ENCODE measurements around the gene CLN6.

DNA sequence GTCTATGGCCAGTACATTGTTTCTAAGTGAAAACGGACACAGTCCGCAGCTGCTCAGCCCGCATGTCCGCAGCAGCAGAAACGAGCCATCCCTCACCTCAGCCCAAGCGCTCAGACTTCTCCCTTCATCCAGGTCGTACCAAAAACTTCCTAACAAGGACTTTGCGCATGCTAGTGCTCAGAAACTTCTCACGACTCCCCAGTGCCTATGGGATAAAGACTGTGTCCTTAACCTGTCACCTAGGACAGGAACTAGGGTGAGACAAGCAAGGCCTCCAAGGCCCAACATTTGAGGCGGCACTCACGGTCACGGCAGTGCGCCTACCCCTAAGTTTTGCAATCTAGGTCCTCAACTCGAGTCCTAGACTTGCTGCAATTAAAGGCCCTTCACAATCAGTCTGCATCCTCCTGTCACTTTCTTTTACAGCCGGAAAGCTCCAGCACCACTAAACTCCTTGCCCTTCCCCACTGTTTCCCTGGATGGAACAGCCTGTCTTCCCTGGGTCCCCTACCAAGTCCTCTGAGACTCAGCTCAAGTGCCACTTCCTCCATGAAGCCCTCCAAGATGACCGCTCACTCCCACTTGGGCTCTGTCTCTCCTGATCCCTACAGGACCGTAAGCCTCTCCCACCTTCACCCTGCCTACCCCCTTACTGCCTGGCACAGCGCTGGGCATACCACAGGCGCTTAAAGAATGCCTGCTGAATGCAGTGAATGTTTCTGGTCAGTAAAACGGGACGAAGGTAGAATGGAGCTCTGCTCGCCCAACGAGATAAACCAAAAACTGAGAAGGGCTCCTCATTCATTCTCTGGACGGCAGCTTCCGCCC, 1.2 kb downstream of the CLN6 start:
- TF ChIP-seq, protein P1, sequence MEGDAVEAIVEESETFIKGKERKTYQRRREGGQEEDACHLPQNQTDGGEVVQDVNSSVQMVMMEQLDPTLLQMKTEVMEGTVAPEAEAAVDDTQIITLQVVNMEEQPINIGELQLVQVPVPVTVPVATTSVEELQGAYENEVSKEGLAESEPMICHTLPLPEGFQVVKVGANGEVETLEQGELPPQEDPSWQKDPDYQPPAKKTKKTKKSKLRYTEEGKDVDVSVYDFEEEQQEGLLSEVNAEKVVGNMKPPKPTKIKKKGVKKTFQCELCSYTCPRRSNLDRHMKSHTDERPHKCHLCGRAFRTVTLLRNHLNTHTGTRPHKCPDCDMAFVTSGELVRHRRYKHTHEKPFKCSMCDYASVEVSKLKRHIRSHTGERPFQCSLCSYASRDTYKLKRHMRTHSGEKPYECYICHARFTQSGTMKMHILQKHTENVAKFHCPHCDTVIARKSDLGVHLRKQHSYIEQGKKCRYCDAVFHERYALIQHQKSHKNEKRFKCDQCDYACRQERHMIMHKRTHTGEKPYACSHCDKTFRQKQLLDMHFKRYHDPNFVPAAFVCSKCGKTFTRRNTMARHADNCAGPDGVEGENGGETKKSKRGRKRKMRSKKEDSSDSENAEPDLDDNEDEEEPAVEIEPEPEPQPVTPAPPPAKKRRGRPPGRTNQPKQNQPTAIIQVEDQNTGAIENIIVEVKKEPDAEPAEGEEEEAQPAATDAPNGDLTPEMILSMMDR (conservative IDR thresholded peaks at IDR 0.05; ENCODE audit: low read depth, low read length), result no peak
- no peak for TF ChIP-seq POLR2A (IDR thresholded peaks at IDR 0.05; ENCODE audit: low read depth, low read length)
- TF ChIP-seq, protein P2, sequence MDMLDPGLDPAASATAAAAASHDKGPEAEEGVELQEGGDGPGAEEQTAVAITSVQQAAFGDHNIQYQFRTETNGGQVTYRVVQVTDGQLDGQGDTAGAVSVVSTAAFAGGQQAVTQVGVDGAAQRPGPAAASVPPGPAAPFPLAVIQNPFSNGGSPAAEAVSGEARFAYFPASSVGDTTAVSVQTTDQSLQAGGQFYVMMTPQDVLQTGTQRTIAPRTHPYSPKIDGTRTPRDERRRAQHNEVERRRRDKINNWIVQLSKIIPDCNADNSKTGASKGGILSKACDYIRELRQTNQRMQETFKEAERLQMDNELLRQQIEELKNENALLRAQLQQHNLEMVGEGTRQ (IDR thresholded peaks at IDR 0.05; ENCODE audit: low read depth, low read length), result no peak
- no peak for TF ChIP-seq CHD1 (IDR thresholded peaks at IDR 0.05; ENCODE audit: low read depth, low read length)
- TF ChIP-seq RAD21 (IDR thresholded peaks at IDR 0.05; ENCODE audit: low read length), result no peak
- TF ChIP-seq SMC3 (IDR thresholded peaks at IDR 0.05; ENCODE audit: low read depth, low read length), result no peak
- TF ChIP-seq RCOR1 (IDR thresholded peaks at IDR 0.05; ENCODE audit: insufficient replicate concordance, low read length), result no peak
- TF ChIP-seq, protein P3, sequence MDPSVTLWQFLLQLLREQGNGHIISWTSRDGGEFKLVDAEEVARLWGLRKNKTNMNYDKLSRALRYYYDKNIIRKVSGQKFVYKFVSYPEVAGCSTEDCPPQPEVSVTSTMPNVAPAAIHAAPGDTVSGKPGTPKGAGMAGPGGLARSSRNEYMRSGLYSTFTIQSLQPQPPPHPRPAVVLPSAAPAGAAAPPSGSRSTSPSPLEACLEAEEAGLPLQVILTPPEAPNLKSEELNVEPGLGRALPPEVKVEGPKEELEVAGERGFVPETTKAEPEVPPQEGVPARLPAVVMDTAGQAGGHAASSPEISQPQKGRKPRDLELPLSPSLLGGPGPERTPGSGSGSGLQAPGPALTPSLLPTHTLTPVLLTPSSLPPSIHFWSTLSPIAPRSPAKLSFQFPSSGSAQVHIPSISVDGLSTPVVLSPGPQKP (IDR thresholded peaks at IDR 0.05; ENCODE audit: borderline replicate concordance, low read depth, low read length), result no peak
